H9 (cell line): ENCODE results near the gene NAGPA. TPM values are rescaled to one million over a fixed set of nuclear protein-coding genes. Genes with fewer than 3 reads are reported as not detected.

ENCODE experiments used
- DNase-seq: peaks from one replicate; pipeline ENCODE4 v3.0.0-alpha.2; 2017
- H2AFZ ChIP-seq: one replicate; pipeline ENCODE4 v1.6.1; 2013; ENCODE audit warnings: mild to moderate bottlenecking, low read length, control low read depth, moderate library complexity
- H2AK5ac ChIP-seq: 2 replicates; pipeline ENCODE4 v1.6.1; 2013; ENCODE audit warnings: low read length, control low read depth, mixed read lengths; ENCODE audit not compliant: insufficient read length
- H2BK120ac ChIP-seq: one replicate; pipeline ENCODE4 v1.6.1; 2013; ENCODE audit warnings: low read depth, mild to moderate bottlenecking, low read length, control low read depth, inconsistent platforms; ENCODE audit not compliant: poor library complexity, severe bottlenecking
- H2BK12ac ChIP-seq: 2 replicates; pipeline ENCODE4 v1.6.1; 2013; ENCODE audit warnings: low read length, control low read depth, mixed read lengths, low read depth; ENCODE audit not compliant: insufficient read length
- H2BK15ac ChIP-seq: 2 replicates; pipeline ENCODE4 v1.6.1; 2013; ENCODE audit warnings: low read depth, low read length, control low read depth
- H2BK20ac ChIP-seq: one replicate; pipeline ENCODE4 v1.6.1; 2013; ENCODE audit warnings: low read depth, mild to moderate bottlenecking, low read length, control low read depth, inconsistent platforms; ENCODE audit not compliant: poor library complexity, severe bottlenecking
- H2BK5ac ChIP-seq: 2 replicates; pipeline ENCODE4 v1.6.1; 2013; ENCODE audit warnings: low read length, control low read depth, mixed read lengths; ENCODE audit not compliant: insufficient read length
- H3K14ac ChIP-seq: 2 replicates; pipeline ENCODE4 v1.6.1; 2013; ENCODE audit warnings: low read length, control low read depth; ENCODE audit not compliant: insufficient read depth
- H3K18ac ChIP-seq: 2 replicates; pipeline ENCODE4 v1.6.1; 2013; ENCODE audit warnings: low read depth, mild to moderate bottlenecking, mixed read lengths, low read length, control low read depth; ENCODE audit not compliant: insufficient read length
- H3K23ac ChIP-seq: 2 replicates; pipeline ENCODE4 v1.6.1; 2013; ENCODE audit warnings: low read length, control low read depth, mixed read lengths, low read depth; ENCODE audit not compliant: insufficient read length
- H3K23me2 ChIP-seq: 2 replicates; pipeline ENCODE4 v1.6.1; 2013; ENCODE audit warnings: low read depth, mild to moderate bottlenecking, mixed read lengths, low read length, control low read depth; ENCODE audit not compliant: insufficient read length, poor library complexity, severe bottlenecking
- H3K27ac ChIP-seq: 2 replicates; pipeline ENCODE4 v1.5.1; 2013; ENCODE audit warnings: low read length, control low read depth, mixed read lengths, low read depth; ENCODE audit not compliant: insufficient read length
- H3K27me3 ChIP-seq: 2 replicates; pipeline ENCODE4 v1.6.1; 2013; ENCODE audit warnings: low read length, control low read depth, inconsistent platforms; ENCODE audit not compliant: insufficient read depth
- H3K4ac ChIP-seq: 2 replicates; pipeline ENCODE4 v1.6.1; 2013; ENCODE audit warnings: low read depth, mild to moderate bottlenecking, control low read depth, inconsistent platforms, low read length, moderate library complexity
- H3K4me1 ChIP-seq: 2 replicates; pipeline ENCODE4 v1.6.1; 2013; ENCODE audit warnings: low read length, control low read depth, inconsistent platforms; ENCODE audit not compliant: insufficient read depth
- H3K4me2 ChIP-seq: 2 replicates; pipeline ENCODE4 v1.6.1; 2013; ENCODE audit warnings: low read length, control low read depth, mixed read lengths; ENCODE audit not compliant: insufficient read length, insufficient read depth
- H3K56ac ChIP-seq: 2 replicates; pipeline ENCODE4 v1.6.1; 2013; ENCODE audit warnings: low read depth, mild to moderate bottlenecking, mixed read lengths, low read length, control low read depth; ENCODE audit not compliant: insufficient read length
- H3K79me1 ChIP-seq: 2 replicates; pipeline ENCODE4 v1.6.1; 2013; ENCODE audit warnings: low read depth, mild to moderate bottlenecking, moderate library complexity, low read length, control low read depth, inconsistent platforms; ENCODE audit not compliant: insufficient read depth, poor library complexity, severe bottlenecking
- H3K79me2 ChIP-seq: 2 replicates; pipeline ENCODE4 v1.6.1; 2013; ENCODE audit warnings: low read length, control low read depth, inconsistent platforms; ENCODE audit not compliant: insufficient read depth
- H3K9ac ChIP-seq: 2 replicates; pipeline ENCODE4 v1.6.1; 2013; ENCODE audit warnings: low read length, control low read depth, mixed read lengths; ENCODE audit not compliant: insufficient read length; ENCODE audit errors: extremely low read depth
- H3K9me3 ChIP-seq: one replicate; pipeline ENCODE4 v1.6.1; 2013; ENCODE audit warnings: low read depth, low read length, inconsistent platforms; ENCODE audit not compliant: control insufficient read depth
- H3T11ph ChIP-seq: one replicate; pipeline ENCODE4 v1.6.1; 2013; ENCODE audit warnings: mild to moderate bottlenecking, low read length, control low read depth, inconsistent platforms
- H4K20me1 ChIP-seq: one replicate; pipeline ENCODE4 v1.6.1; 2013; ENCODE audit not compliant: control insufficient read depth, insufficient read length, insufficient read depth
- H4K5ac ChIP-seq: 2 replicates; pipeline ENCODE4 v1.6.1; 2013; ENCODE audit warnings: low read depth, mild to moderate bottlenecking, mixed read lengths, low read length, control low read depth; ENCODE audit not compliant: insufficient read length
- H4K8ac ChIP-seq: replicated peaks from 2 replicates; pipeline ENCODE4 v1.6.1; 2013; ENCODE audit warnings: low read length, control low read depth, mixed read lengths, low read depth; ENCODE audit not compliant: insufficient read length
- H4K91ac ChIP-seq: 2 replicates; pipeline ENCODE4 v1.6.1; 2013; ENCODE audit warnings: low read depth, mild to moderate bottlenecking, moderate library complexity, mixed read lengths, low read length, control low read depth; ENCODE audit not compliant: insufficient read length
- H3K27ac Mint-ChIP-seq, 3 experiments: 2 replicates in 2 of 3; 3 replicates in 1 of 3; pipeline ENCODE4 v1.8.0; 2020 to 2021; ENCODE audit warnings: mixed read lengths in 3 of 3, mild to moderate bottlenecking in 1 of 3, moderate library complexity in 1 of 3
- H3K27me3 Mint-ChIP-seq: 2 replicates; pipeline ENCODE4 v1.8.0; 2021; ENCODE audit warnings: low read depth, mild to moderate bottlenecking, moderate library complexity, mixed read lengths
- H3K36me3 Mint-ChIP-seq, 3 experiments: 2 replicates in 2 of 3; 3 replicates in 1 of 3; pipeline ENCODE4 v1.8.0; 2020 to 2021; ENCODE audit warnings: low read depth in 3 of 3, mixed read lengths in 3 of 3; ENCODE audit not compliant: insufficient read depth in 1 of 3
- H3K4me1 Mint-ChIP-seq, 2 experiments: 2 replicates each; pipeline ENCODE4 v1.8.0; 2020; ENCODE audit warnings: mixed read lengths in 2 of 2
- H3K4me3 Mint-ChIP-seq, 2 experiments: 2 replicates in 1 of 2; 3 replicates in 1 of 2; pipeline ENCODE4 v1.8.0; 2020 to 2021; ENCODE audit warnings: mild to moderate bottlenecking in 2 of 2, mixed read lengths in 2 of 2, moderate library complexity in 1 of 2
- H3K9me3 Mint-ChIP-seq, 2 experiments: 2 replicates in 1 of 2; 3 replicates in 1 of 2; pipeline ENCODE4 v1.8.0; 2020; ENCODE audit warnings: mild to moderate bottlenecking in 2 of 2, mixed read lengths in 2 of 2, moderate library complexity in 1 of 2
- CTCF ChIP-seq: fragments of 200-600 bp; sonication (generic); conservative IDR thresholded peaks from 3 replicates; pipeline ENCODE4 v1.8.0; 2021; ENCODE audit warnings: antibody characterized with exemption, mild to moderate bottlenecking
- WGBS: extraction: QIAGEN DNeasy Blood & Tissue Kit; methylation state at CpG from one replicate; pipeline ENCODE4 v1.1.7; 2013; ENCODE audit warnings: missing lambda C conversion rate, low lambda C conversion rate, mixed read lengths; ENCODE audit not compliant: insufficient read length; ENCODE audit errors: extremely low coverage; 5-methylcytosine and 5-hydroxymethylcytosine counted together
- total RNA-seq: library from RNA; stranded (reverse); gene quantifications from 2 replicates; pipeline ENCODE4 v1.2.1, GENCODE V29; 2021

Gene NAGPA
- total RNA-seq, 1 experiment from 2014 or later: 12.1 TPM

GRCh38 chr16:4982056-4982867 is 51.5 kb downstream of the NAGPA start:
- H3K23me2 ChIP-seq: peaks cover under 1% of the 10 kb centered on the region
- no peak for TF ChIP-seq CTCF
- peaks cover 27% of the 10 kb centered on the region for H3K27me3 Mint-ChIP-seq
- no peak overlapping the region for H3K4ac ChIP-seq
- no peak overlapping the region for H3K4me2 ChIP-seq
- H2BK15ac ChIP-seq: no peak overlapping the region
- H3K79me1 ChIP-seq: no peaks in the 10 kb centered on the region
- H3K9me3 Mint-ChIP-seq: no peaks in the 10 kb centered on the region; a peak in 1 of 5 replicates
- no peak overlapping the region for H2BK12ac ChIP-seq
- H3K4me1 ChIP-seq: no peaks in the 10 kb centered on the region
- no peak for DNase-seq
- no peaks in the 10 kb centered on the region for H3K9me3 ChIP-seq
- no peak overlapping the region for H3T11ph ChIP-seq
- H2BK20ac ChIP-seq: no peak overlapping the region
- peaks cover 0 to 6% of the 10 kb centered on the region in 2 experiments; a peak in 2 of 4 replicates for H3K4me1 Mint-ChIP-seq
- no peak overlapping the region for H3K27ac Mint-ChIP-seq
- no peaks in the 10 kb centered on the region for H3K36me3 Mint-ChIP-seq
- no CpG with 5 or more reads among the region's 20 CpGs for WGBS
- H3K27ac ChIP-seq: no peak overlapping the region
- no peak overlapping the region for H3K4me3 Mint-ChIP-seq
- H3K18ac ChIP-seq: no peak overlapping the region
- no peak overlapping the region for H3K56ac ChIP-seq
- H2AK5ac ChIP-seq: no peak overlapping the region
- no peak overlapping the region for H2AFZ ChIP-seq
- no peak overlapping the region for H2BK120ac ChIP-seq
- no peak overlapping the region for H3K9ac ChIP-seq
- no peaks in the 10 kb centered on the region for H4K20me1 ChIP-seq
- peaks cover 2% of the 10 kb centered on the region; the same call in 1 of the 2 replicates for H3K27me3 ChIP-seq
- no peak overlapping the region for H3K14ac ChIP-seq
- H4K91ac ChIP-seq: no peak overlapping the region
- H4K8ac ChIP-seq: no peak overlapping the region
- no peak overlapping the region for H2BK5ac ChIP-seq
- no peak overlapping the region for H3K23ac ChIP-seq
- no peaks in the 10 kb centered on the region for H3K79me2 ChIP-seq
- no peak overlapping the region for H4K5ac ChIP-seq
